WTC11 (cell line): Measurements from ENCODE around the gene PSEN2.

ENCODE experiments used
- CTCF ChIP-seq: fragments of 200-600 bp; IDR thresholded peaks from 2 replicates; pipeline ENCODE4 v1.8.0; 2022; ENCODE audit warnings: antibody characterized with exemption
- IRF2 ChIP-seq: sonication (generic); formaldehyde crosslinking; IDR thresholded peaks from 2 replicates; pipeline ENCODE4 v1.8.0; 2022; ENCODE audit warnings: low read depth, missing genetic modification reagents, borderline replicate concordance
- JUN ChIP-seq: sonication (generic); formaldehyde crosslinking; IDR thresholded peaks from 2 replicates; pipeline ENCODE4 v1.8.0; 2023; ENCODE audit warnings: mild to moderate bottlenecking, missing genetic modification reagents

- TF ChIP-seq CTCF (no peak), IRF2 (CRISPR knock-in tag) (no peak), JUN (no peak)
Measured at GRCh38 chr1:226838456-226838855, 32.0 kb upstream of the PSEN2 start.
